SK-N-SH (cell line): ENCODE data around the gene CLEC2D. TPM values are rescaled to one million over a fixed set of nuclear protein-coding genes. Genes with fewer than 3 reads are reported as not detected.
"Not testable (repeated sequence)": the region's sequence is repeated elsewhere in the genome, so short reads cannot be mapped to it uniquely, and the experiment has no call there.

Source experiments
- CTCF ChIA-PET: fragments of 300-600, 350-600 bp; formaldehyde crosslinking; extraction: SDS; loops from one replicate; lab custom pipeline; 2021; lab: Yijun Ruan, JAX
- POLR2A ChIA-PET: fragments of 350-600 bp; sonication (Branson Sonifier 250); formaldehyde crosslinking; extraction: SDS; loops from one replicate; lab custom pipeline; 2020; ENCODE audit warnings: antibody characterized with exemption, inconsistent platforms; lab: Yijun Ruan, JAX
- DNase-seq: peaks from one replicate; pipeline ENCODE4 v3.0.0; 2012
- H2AFZ ChIP-seq: fragments of 200-600 bp; sonication (generic); 2 replicates; pipeline ENCODE4 v1.8.1; 2016; ENCODE audit warnings: antibody characterized with exemption, mild to moderate bottlenecking, low read depth
- H3F3A ChIP-seq: fragments of 200-600 bp; sonication (generic); replicated peaks from 2 replicates; pipeline ENCODE3; 2016; ENCODE audit warnings: antibody characterized with exemption, mild to moderate bottlenecking; ENCODE audit not compliant: insufficient read depth
- H3K27ac ChIP-seq, 2 experiments: fragments of 200-500 bp in 1 of 2; fragments of 200-600 bp in 1 of 2; sonication (Bioruptor generic) in 1 of 2; sonication (generic), shearing (Covaris generic) in 1 of 2; 2 replicates each; pipeline versions ENCODE4 v1.5.1 to v1.6.1; 2014 to 2016; ENCODE audit warnings: low read depth in 2 of 2, inconsistent platforms in 1 of 2, low read length in 1 of 2, mild to moderate bottlenecking in 1 of 2, mixed read lengths in 1 of 2
- H3K27me3 ChIP-seq: fragments of 200-600 bp; sonication (generic), shearing (Covaris generic); 2 replicates; pipeline ENCODE4 v1.6.1; 2016; ENCODE audit warnings: mixed run types; ENCODE audit not compliant: insufficient read depth
- H3K36me3 ChIP-seq, 2 experiments: fragments of 200-500 bp in 1 of 2; fragments of 200-600 bp in 1 of 2; sonication (Bioruptor generic) in 1 of 2; sonication (generic) in 1 of 2; replicated peaks in 1 of 2; 2 replicates each; pipeline versions ENCODE3 to v1.5.1; 2014 to 2016; ENCODE audit warnings: low read length in 1 of 2, mild to moderate bottlenecking in 1 of 2; ENCODE audit not compliant: insufficient read depth in 2 of 2, control insufficient read depth in 1 of 2
- H3K4me1 ChIP-seq, 2 experiments: fragments of 200-500 bp in 1 of 2; fragments of 200-600 bp in 1 of 2; sonication (Bioruptor generic) in 1 of 2; sonication (generic), shearing (Covaris generic) in 1 of 2; 2 replicates each; pipeline versions ENCODE4 v1.5.1 to v1.6.1; 2014 to 2016; ENCODE audit warnings: low read depth in 1 of 2, low read length in 1 of 2, mixed run types in 1 of 2; ENCODE audit not compliant: insufficient read depth in 2 of 2, control insufficient read depth in 1 of 2
- H3K4me2 ChIP-seq: fragments of 200-600 bp; sonication (generic), shearing (Covaris generic); 2 replicates; pipeline ENCODE4 v1.6.1; 2017; ENCODE audit warnings: mixed run types
- H3K4me3 ChIP-seq, 2 experiments: fragments of 200-500 bp in 1 of 2; fragments of 200-600 bp in 1 of 2; sonication (Bioruptor generic) in 1 of 2; sonication (generic), shearing (Covaris generic) in 1 of 2; 2 replicates each; pipeline versions ENCODE4 v1.5.1 to v1.8.1; 2014 to 2016; ENCODE audit warnings: low read depth in 2 of 2, inconsistent platforms in 1 of 2, low read length in 1 of 2, mild to moderate bottlenecking in 1 of 2, mixed read lengths in 1 of 2, moderate library complexity in 1 of 2
- H3K79me2 ChIP-seq: fragments of 200-600 bp; sonication (generic); 2 replicates; pipeline ENCODE4 v1.8.1; 2017; ENCODE audit warnings: mild to moderate bottlenecking; ENCODE audit not compliant: insufficient read depth
- H3K9ac ChIP-seq: fragments of 200-600 bp; sonication (generic); 2 replicates; pipeline ENCODE4 v1.6.1; 2017; ENCODE audit warnings: mixed run types
- H3K9me2 ChIP-seq: fragments of 200-600 bp; sonication (generic); 2 replicates; pipeline ENCODE4 v1.6.1; 2017; ENCODE audit warnings: mixed run types
- H3K9me3 ChIP-seq: fragments of 200-600 bp; sonication (generic); 2 replicates; pipeline ENCODE4 v1.6.1; 2017; ENCODE audit warnings: mixed run types, mild to moderate bottlenecking, moderate library complexity
- H4K20me1 ChIP-seq: fragments of 200-600 bp; sonication (generic); 2 replicates; pipeline ENCODE4 v1.6.1; 2017; ENCODE audit warnings: mild to moderate bottlenecking, mixed run types; ENCODE audit not compliant: insufficient read depth
- CTCF ChIP-seq: fragments of 200-600 bp; sonication (generic); IDR thresholded peaks from 2 replicates; pipeline ENCODE4 v1.6.1; 2017; ENCODE audit warnings: antibody characterized with exemption, mild to moderate bottlenecking, moderate library complexity
- RAD21 ChIP-seq: IDR thresholded peaks from 2 replicates; pipeline ENCODE4 v1.6.1; 2012; ENCODE audit warnings: mild to moderate bottlenecking, low read length
- TEAD4 ChIP-seq: IDR thresholded peaks from 2 replicates; pipeline ENCODE4 v1.4.0; 2012; ENCODE audit warnings: mild to moderate bottlenecking, borderline replicate concordance; ENCODE audit not compliant: insufficient read depth
- WGBS: methylation state at CpG from one replicate; pipeline ENCODE4 v1.1.6; 2017; ENCODE audit warnings: low lambda C conversion rate; 5-methylcytosine and 5-hydroxymethylcytosine counted together
- polyA plus RNA-seq, 3 experiments: library from polyadenylated mRNA; depleted of rRNA; stranded (reverse); fragments of >200 nt; gene quantifications; 2 replicates each; pipeline ENCODE4 v1.2.3, GENCODE V29; 2012
- TF ChIP-seq, protein P1 (sequence below): IDR thresholded peaks from 2 replicates; pipeline ENCODE4 v1.4.0; 2012; ENCODE audit warnings: low read depth

CLEC2D gene
- polyA plus RNA-seq, 1 of the 3 experiments (the other 2 are of a cell fraction) = 0.81 TPM

GRCh38 chr12:9674226-9674590, 4.7 kb downstream of the CLEC2D start (continued):
- TF ChIP-seq, protein P1, sequence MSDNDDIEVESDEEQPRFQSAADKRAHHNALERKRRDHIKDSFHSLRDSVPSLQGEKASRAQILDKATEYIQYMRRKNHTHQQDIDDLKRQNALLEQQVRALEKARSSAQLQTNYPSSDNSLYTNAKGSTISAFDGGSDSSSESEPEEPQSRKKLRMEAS = no peak
- no peak for TF ChIP-seq TEAD4
- no peak for TF ChIP-seq CTCF
- no peak for TF ChIP-seq RAD21

DNA sequence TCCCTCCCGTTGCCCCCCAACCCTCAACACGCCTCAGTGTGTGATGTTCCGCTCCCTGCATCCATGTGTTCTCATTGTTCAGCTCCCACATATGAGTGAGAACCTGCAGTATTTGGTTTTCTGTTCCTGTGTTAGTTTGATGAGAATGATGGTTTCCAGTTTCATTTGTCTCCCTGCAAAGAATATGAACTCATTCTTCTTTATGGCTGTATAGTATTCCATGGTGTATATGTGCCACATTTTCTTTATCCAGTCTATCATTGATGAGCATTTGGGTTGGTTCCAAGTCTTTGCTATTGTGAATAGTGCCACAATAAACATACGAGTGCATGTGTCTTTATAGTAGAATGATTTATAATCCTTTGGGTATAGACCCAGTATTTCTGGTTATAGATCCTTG, 13.0 kb downstream of the CLEC2D start:
- POLR2A ChIA-PET, H3K4me2 ChIP-seq, DNase-seq, H4K20me1 ChIP-seq, H3K36me3 ChIP-seq, H3K27ac ChIP-seq, H3F3A ChIP-seq, H3K4me3 ChIP-seq, H3K9ac ChIP-seq, H2AFZ ChIP-seq, H3K9me3 ChIP-seq, H3K27me3 ChIP-seq, H3K9me2 ChIP-seq, H3K79me2 ChIP-seq, H3K4me1 ChIP-seq: not testable (repeated sequence)
- WGBS = 84% methylated on average over 4 of the region's 4 CpGs
- CTCF ChIA-PET = interaction anchor here (1.2 kb wide), 1 partner anchor 69 kb away, joined by 3 read pairs; no protein-coding TSS in a partner anchor

GRCh38 chr12:9682949-9683348, 13.4 kb downstream of the CLEC2D start:
- H3K4me1 ChIP-seq, H3K9me2 ChIP-seq, H3K27ac ChIP-seq, H3K9ac ChIP-seq, DNase-seq, H3K27me3 ChIP-seq, H3K9me3 ChIP-seq, CTCF ChIA-PET, H3F3A ChIP-seq, H3K36me3 ChIP-seq, H2AFZ ChIP-seq, H3K79me2 ChIP-seq, POLR2A ChIA-PET, H3K4me2 ChIP-seq, H4K20me1 ChIP-seq, H3K4me3 ChIP-seq: not testable (repeated sequence)
- WGBS = 85% methylated on average over 2 of the region's 2 CpGs

DNA sequence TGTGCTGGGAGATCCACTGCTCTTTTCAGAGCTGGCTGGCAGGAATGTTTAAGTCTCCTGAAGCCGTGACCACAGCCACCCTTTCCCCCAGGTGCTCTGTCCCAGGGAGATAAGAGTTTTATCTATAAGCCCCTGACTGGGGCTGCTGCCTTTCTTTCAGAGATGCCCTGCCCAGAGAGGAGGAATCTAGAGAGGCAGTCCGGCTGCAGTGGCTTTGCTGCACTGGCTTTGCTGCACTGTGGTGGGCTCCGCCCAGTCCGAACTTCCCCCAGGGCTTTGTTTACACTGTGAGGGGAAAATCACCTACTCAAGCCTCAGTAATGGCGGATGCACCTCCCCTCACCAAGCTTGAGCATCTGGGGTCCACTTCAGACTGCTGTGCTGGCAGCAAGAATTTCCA, 15.9 kb downstream of the CLEC2D start:
- H3K36me3 ChIP-seq, H3K4me2 ChIP-seq, H3K27ac ChIP-seq, H4K20me1 ChIP-seq, H3K4me3 ChIP-seq, H2AFZ ChIP-seq, DNase-seq, H3K79me2 ChIP-seq, H3F3A ChIP-seq, CTCF ChIA-PET, H3K9ac ChIP-seq, H3K4me1 ChIP-seq, H3K27me3 ChIP-seq, H3K9me2 ChIP-seq: not testable (repeated sequence)
- POLR2A ChIA-PET = interaction anchor here (0.6 kb wide), 1 partner anchor 12 kb away, joined by 3 read pairs; no protein-coding TSS in a partner anchor
- 81% methylated on average over 3 of the region's 5 CpGs for WGBS
- H3K9me3 ChIP-seq = peaks cover 12% of the 10 kb centered on the region; the same call in 1 of the 2 replicates
